NCI-H2196 (cell line): ENCODE results near the gene SLC4A2.

Experiments
- DNase-seq: peaks from one replicate; lab custom pipeline; 2025; ENCODE audit not compliant: unreplicated experiment; lab: John Stamatoyannopoulos, UW

The SLC4A2 gene

DNA sequence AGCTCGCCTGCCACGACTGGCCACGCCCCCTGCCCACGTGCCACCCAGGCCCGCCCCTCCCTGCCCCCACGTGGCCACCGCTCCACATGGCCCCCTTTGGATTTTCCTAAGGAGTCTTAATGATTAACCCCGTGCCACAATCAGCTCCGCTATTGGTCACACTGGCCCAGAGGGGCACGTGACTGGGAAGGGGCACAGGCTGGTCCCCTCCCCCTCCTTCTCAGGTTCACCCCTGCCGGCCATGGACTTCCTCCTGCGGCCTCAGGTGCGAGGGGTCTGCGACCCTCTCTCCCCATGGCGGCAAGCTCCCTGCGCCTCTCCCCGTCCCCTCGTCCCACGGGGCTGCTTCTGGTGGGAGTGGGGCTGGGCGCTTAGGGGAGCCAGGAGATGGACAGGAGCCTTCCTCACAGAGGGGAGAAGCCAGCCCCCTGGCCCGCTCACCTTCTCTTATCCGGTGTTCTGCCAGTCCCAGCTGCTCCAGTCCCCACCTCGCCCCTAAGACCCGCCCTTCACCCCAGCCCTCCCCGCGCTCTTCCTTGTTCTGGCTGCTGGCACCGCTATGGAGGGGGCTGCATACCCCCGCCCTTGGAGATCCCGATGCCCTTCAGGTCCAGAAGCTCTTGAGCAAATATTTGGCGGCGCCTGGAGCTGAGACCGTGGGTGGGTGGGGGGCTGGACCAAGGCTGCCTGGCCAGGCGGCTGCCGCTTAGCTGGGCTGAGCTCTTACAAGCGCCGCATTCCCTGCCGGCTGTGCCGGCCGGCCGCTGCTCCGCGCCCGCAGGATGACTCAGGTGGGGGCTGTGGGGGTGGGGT, 3.2 kb downstream of the SLC4A2 start:
- DNase-seq, result no peak

- DNase-seq, result no peak
Measured at GRCh38 chr7:151063212-151063561, 3.8 kb downstream of the SLC4A2 start.

DNA sequence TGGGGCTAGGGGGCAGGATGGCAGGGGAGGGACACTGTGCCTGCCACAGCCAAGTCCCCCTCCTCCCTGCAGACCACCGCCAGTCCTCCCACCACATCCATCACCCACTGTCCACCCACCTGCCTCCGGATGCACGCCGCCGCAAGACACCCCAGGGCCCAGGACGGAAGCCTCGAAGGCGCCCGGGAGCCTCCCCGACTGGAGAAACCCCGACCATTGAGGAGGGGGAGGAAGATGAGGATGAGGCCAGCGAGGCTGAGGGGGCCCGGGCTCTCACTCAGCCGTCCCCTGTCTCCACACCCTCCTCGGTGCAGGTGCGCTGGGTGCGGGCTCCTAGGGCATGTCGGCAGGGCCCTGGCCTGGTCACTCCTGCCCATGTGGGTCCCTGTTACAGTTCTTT, 5.1 kb downstream of the SLC4A2 start:
- no peak for DNase-seq

- DNase-seq, result no peak
Measured at GRCh38 chr7:151064993-151065392, 5.6 kb downstream of the SLC4A2 start.

GRCh38 chr7:151065516-151065915, 6.1 kb downstream of the SLC4A2 start:
- DNase-seq, result no peak

- DNase-seq, result no peak
Measured at GRCh38 chr7:151066273-151066974, 7.0 kb downstream of the SLC4A2 start.

DNA sequence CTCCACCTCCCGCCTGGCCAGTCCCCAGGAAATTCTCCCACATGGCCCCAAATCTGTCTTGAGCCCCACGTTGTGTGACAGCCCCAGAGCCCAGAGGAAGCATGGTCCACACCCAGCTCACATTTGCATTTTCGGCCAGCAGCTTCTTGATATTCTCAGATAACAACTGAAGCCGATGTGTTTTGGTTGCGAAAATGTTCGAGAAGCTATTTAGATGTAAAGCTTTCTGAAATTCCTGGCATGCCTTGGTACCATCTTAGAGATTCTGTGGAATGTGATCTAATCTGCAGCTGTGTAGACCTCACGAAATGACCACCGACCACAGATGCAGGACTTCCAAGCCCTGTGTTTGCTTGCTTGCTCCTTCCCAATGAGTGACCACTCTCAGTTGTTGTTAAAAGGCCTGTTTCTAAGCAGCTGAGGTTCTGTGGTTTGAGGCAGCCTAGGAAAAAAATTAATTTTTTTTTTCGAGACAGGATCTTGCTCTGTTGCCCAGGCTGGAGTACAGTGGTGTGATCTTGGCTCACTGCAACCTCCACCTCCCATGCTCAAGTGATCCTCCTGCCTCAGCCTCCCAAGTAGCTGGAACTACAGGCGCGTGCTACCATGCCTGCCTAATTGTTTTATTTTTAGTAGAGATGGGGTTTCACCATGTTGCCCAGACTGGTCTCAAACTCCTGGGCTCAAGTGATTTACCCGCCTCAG, 8.8 kb downstream of the SLC4A2 start:
- DNase-seq, result no peak

DNA sequence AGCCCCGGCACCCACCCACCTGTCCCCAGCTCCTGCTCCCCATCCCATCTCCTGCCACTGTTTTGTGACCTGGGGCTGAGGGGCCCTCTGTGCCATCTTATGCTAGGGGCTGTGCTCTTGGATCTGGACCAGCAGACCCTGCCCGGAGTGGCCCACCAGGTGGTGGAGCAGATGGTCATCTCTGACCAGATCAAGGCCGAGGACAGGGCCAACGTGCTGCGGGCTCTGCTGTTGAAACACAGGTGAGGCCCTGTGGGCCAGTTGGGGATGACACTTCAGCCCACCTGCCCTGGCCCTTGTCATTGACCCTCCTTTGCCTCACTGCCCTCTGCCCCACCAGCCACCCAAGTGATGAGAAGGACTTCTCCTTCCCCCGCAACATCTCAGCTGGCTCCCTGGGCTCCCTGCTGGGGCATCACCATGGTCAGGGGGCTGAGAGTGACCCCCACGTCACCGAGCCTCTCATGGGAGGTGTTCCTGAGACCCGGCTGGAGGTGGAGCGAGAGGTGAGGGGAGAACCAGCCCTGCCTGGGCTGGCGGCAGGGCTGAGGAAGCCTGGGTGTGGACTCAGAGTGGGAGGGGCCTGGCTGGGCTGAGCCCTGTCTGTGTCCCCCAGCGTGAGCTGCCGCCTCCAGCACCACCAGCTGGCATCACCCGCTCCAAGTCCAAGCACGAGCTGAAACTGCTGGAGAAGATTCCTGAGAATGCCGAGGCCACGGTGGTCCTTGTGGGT, 10.6 kb downstream of the SLC4A2 start:
- no peak for DNase-seq

GRCh38 chr7:151070574-151070960, 11.2 kb downstream of the SLC4A2 start:
- no peak for DNase-seq

- DNase-seq, result no peak
Measured at GRCh38 chr7:151071032-151071866, 11.9 kb downstream of the SLC4A2 start.

DNA sequence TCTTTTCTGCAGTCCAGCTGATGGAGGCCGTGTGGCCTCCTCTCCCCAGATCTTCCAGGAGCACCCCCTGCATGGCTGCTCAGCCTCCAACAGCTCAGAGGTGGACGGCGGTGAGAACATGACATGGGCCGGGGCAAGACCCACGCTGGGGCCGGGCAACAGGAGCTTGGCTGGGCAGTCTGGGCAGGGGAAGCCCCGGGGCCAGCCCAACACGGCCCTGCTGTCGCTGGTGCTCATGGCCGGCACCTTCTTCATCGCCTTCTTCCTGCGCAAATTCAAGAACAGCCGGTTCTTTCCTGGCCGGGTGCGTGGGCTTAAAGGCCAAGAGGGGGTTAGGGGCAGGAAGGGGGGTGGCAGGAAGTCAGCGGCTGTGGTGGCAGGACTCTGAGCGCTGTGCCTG, 14.6 kb downstream of the SLC4A2 start:
- no peak for DNase-seq

DNA sequence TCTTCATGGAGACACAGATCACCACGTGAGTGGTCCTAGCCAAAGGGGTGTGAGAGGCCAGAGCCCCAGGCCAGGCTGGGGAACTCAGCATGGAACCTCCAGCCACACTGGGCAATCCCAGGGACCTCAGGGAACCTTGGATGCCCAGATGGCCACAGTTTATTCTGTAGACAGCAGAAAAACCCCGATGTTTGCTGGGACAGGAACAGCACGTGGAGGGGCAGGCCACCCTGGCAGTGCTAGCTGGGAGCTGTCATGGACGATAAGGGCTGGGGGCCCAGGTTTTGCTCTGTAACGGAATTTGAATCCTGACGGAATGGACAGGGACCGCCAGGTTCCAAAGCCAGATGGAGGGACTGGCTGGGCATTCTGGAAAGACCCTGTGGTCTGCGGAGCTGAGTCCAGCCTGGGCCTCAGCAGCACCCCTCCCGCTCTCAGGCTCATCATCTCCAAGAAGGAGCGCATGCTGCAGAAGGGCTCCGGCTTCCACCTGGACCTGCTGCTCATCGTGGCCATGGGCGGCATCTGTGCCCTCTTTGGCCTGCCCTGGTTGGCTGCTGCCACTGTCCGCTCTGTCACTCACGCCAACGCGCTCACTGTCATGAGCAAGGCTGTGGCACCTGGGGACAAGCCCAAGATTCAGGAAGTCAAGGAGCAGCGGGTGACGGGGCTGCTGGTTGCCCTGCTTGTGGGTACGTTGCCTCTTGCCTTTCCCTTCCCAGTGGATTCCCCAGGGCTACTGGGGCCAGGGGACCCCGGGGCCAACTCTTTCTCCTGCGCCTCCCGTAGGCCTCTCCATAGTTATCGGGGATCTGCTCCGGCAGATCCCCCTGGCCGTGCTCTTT, 15.7 kb downstream of the SLC4A2 start:
- DNase-seq, result no peak

- no peak for DNase-seq
Measured at GRCh38 chr7:151075662-151075971, 16.2 kb downstream of the SLC4A2 start.

DNA sequence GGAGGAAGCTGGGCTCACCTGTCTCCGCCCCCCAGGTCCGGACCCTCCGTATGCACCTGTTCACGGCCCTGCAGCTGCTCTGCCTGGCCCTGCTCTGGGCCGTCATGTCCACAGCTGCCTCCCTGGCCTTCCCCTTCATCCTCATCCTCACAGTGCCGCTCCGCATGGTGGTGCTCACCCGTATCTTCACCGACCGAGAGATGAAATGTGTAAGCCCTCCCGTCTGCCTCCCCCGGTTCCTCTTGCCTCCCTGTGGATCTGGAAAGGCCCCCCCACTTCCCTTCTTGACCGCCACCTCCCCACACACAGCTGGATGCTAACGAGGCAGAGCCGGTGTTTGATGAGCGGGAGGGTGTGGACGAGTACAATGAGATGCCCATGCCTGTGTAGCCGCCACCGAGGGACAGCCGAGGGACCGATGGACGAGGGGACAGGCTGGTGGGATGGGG, 16.6 kb downstream of the SLC4A2 start:
- no peak for DNase-seq

- DNase-seq, result no peak
Measured at GRCh38 chr7:151076863-151077704, 17.7 kb downstream of the SLC4A2 start.

GRCh38 chr7:151077705-151078232, 18.4 kb downstream of the SLC4A2 start:
- no peak for DNase-seq

GRCh38 chr7:151078233-151079040, 19.0 kb downstream of the SLC4A2 start:
- DNase-seq, result no peak
